ENCODE data around the gene PCDHGA6.

PCDHGA6 gene

GRCh38 chr5:141349917-141350619 lies 23.6 kb upstream of the PCDHGA6 start, which contains the start of gene PCDHGB1:
Gene PCDHGB1, plus strand, starts transcription at chr5:141350099. Its CDS starts 162 bp downstream, at chr5:141350261.
- no peak for TF ChIP-seq ZNF660 (tag by site-specific recombination; IDR thresholded peaks at IDR 0.05)
- no peak for TF ChIP-seq ZNF350 (tag by site-specific recombination; IDR thresholded peaks at IDR 0.05)
- TF ChIP-seq ZNF2 (tag by site-specific recombination; IDR thresholded peaks at IDR 0.05) = peak; percentile 67; the same call in 1 of the 2 replicates
- peak; percentile 85; the same call in 1 of the 2 replicates for TF ChIP-seq ZNF610 (tag by site-specific recombination; IDR thresholded peaks at IDR 0.05; ENCODE audit: borderline replicate concordance)
- peak; percentile 8; the same call in 1 of the 2 replicates for TF ChIP-seq ZBTB17 (tag by site-specific recombination; IDR thresholded peaks at IDR 0.05)
- TF ChIP-seq ZNF335 (tag by site-specific recombination; conservative IDR thresholded peaks at IDR 0.05) = peak; percentile 69
- peak; percentile 54 for TF ChIP-seq ZBTB11 (tag by site-specific recombination; conservative IDR thresholded peaks at IDR 0.05; ENCODE audit: low read depth)
- peak; percentile 66 for TF ChIP-seq ZNF654 (tag by site-specific recombination; IDR thresholded peaks at IDR 0.05; ENCODE audit: low read depth)
- TF ChIP-seq CTCF (tag by site-specific recombination; IDR thresholded peaks at IDR 0.05) = peak; percentile 47; the same call in 1 of the 2 replicates
- ChIA-PET POLR2A (interaction anchor here (0.6 to 1.3 kb wide), 3 partner anchors 30 to 214 kb away, joined by 3 to 5 read pairs (median 4); partner anchors contain the start of gene TAF7), CTCF (interaction anchor here (0.5 to 5.6 kb wide), 42 partner anchors 8 to 544 kb away, joined by 3 to 33 read pairs (median 5); partner anchors contain the start of genes PCDHGA1, PCDHGA11, PCDHGA12 and PCDHGA2)
- H3K9me3 ChIP-seq (ENCODE audit: control insufficient read depth, insufficient read depth, low read depth, low read length) = no peaks in the 10 kb centered on the region
- peaks cover 2% of the 10 kb centered on the region; the same call in 1 of the 2 replicates for H3K4me1 ChIP-seq (ENCODE audit: control insufficient read depth, insufficient read depth, low read length)
- H3K27ac ChIP-seq (ENCODE audit: extremely low read depth, low read depth, low read length) = no peak within 1 kb of the TSS
- H3K36me3 ChIP-seq (ENCODE audit: control insufficient read depth in 2 of 2, insufficient read depth in 1 of 2, low read length in 2 of 2) = no peaks in the 10 kb centered on the region
- H3K4me3 ChIP-seq (ENCODE audit: low read depth, low read length) = peak within 1 kb of the TSS; percentile 34

GRCh38 chr5:141351591-141351990 lies 22.1 kb upstream of the PCDHGA6 start:
- Histone ChIP-seq H3K4me1 (ENCODE audit: control insufficient read depth, insufficient read depth, low read length) (peaks cover 2% of the 10 kb centered on the region; the same call in 1 of the 2 replicates), H3K36me3 (ENCODE audit: control insufficient read depth in 2 of 2, insufficient read depth in 1 of 2, low read length in 2 of 2) (no peaks in the 10 kb centered on the region), H3K27ac (ENCODE audit: extremely low read depth, low read depth, low read length) (no peak overlapping the region), H3K4me3 (ENCODE audit: low read depth, low read length) (no peak overlapping the region), H3K9me3 (ENCODE audit: control insufficient read depth, insufficient read depth, low read depth, low read length) (no peaks in the 10 kb centered on the region)
- no peak for TF ChIP-seq CTCF (tag by site-specific recombination; IDR thresholded peaks at IDR 0.05)
- TF ChIP-seq ZNF362 (tag by site-specific recombination; IDR thresholded peaks at IDR 0.05) = no peak
- ChIA-PET CTCF (interaction anchor here (3.0 to 5.6 kb wide), 3 partner anchors 13 to 213 kb away, joined by 11 to 33 read pairs (median 17); partner anchors contain the start of genes PCDHGA11 and PCDHGA2), POLR2A (no interaction called here)

All from HEK293 (cell line).